ENCODE measurements around the gene ZNF716.

GRCh38 chr7:57432583-57432982, 17.4 kb upstream of the ZNF716 start:
- no peak for TF ChIP-seq CTCF (IDR thresholded peaks at IDR 0.05)
- TF ChIP-seq POLR2A (IDR thresholded peaks at IDR 0.05), result no peak

Data from Peyer's patch (tissue), 4 donors.